ENCODE data around the gene PIMREG. TPM values are rescaled to one million over a fixed set of nuclear protein-coding genes. Genes with fewer than 3 reads are reported as not detected.

The PIMREG gene
- total and polyA plus RNA-seq, 4 donors: 12.1 to 23.7 (median 18.1) TPM

DNA sequence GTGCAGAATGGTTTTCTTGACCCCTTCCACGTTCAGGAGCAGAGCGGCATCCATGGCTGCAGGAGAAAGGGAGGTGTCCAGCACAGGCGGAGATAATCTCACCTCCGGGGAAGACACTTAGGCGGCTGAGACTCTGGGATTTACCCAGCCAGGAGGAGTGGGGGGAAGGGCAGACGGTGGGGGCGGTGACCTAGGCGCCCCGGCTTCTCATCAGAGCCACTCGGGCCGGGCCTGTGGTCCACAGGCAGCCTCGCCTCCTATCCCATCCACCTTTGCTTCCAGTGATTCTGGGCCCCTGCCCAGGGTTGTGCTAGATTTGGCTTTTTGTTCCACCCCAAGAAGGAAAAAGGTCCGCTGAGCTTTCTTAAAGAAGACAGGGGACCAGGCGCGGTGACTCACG, 9.2 kb upstream of the PIMREG start, which contains the start of gene AIPL1:
AIPL1 (minus strand) TSS at position 71 of the 400 bp plus-strand sequence; CDS start at position 54, 17 bp downstream.
- Histone ChIP-seq H3K9me3 (ENCODE audit: control insufficient read depth, insufficient read depth, low read length) (no peaks in the 10 kb centered on the region), H3K36me3 (ENCODE audit: control insufficient read depth, insufficient read depth, low read length) (no peaks in the 10 kb centered on the region), H3K4me3 (ENCODE audit: low read depth, low read length) (no peak within 1 kb of the TSS), H3K4me1 (ENCODE audit: control insufficient read depth, insufficient read depth, low read length) (peaks cover 14% of the 10 kb centered on the region), H3K27ac (ENCODE audit: low read depth, low read length) (no peak within 1 kb of the TSS), H3K27me3 (ENCODE audit: control insufficient read depth, insufficient read depth, low read length) (no peaks in the 10 kb centered on the region)
- 77% methylated on average over 10 of the region's 16 CpGs for WGBS (ENCODE audit: insufficient coverage)
- DNase-seq (ENCODE audit: low read depth in 4 of 6, low spot score in 6 of 6): no peak

DNA sequence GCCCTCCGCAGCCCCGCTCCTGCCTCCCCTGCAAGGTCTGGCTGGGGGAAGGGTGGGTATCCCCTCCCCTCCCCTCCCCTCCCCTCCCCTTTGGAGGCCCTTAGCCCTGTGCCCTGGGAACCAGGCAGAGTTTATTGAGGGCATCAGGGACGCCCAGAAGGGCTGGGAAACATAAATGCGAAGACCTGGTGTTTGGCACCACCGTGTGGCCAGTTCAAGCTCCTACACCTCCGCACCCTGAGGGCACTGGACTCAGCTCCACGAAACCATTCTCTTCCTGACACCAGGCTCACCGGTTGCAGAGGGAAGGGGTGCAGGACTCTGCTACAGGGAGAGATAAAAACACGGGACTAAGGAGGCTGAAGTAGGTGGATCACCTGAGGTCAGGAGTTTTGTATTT, 8.3 kb upstream of the PIMREG start:
- Histone ChIP-seq H3K27me3 (ENCODE audit: control insufficient read depth, insufficient read depth, low read length) (no peaks in the 10 kb centered on the region), H3K9me3 (ENCODE audit: control insufficient read depth, insufficient read depth, low read length) (no peaks in the 10 kb centered on the region), H3K4me3 (ENCODE audit: low read depth, low read length) (no peak overlapping the region), H3K4me1 (ENCODE audit: control insufficient read depth, insufficient read depth, low read length) (peaks cover 14% of the 10 kb centered on the region), H3K36me3 (ENCODE audit: control insufficient read depth, insufficient read depth, low read length) (no peaks in the 10 kb centered on the region), H3K27ac (ENCODE audit: low read depth, low read length) (no peak overlapping the region)
- DNase-seq (ENCODE audit: low read depth in 4 of 6, low spot score in 6 of 6): peak in 3 of 6 donors; percentile 40 to 91 (median 82)
- WGBS (ENCODE audit: insufficient coverage): 6% methylated on average over 3 of the region's 9 CpGs

DNA sequence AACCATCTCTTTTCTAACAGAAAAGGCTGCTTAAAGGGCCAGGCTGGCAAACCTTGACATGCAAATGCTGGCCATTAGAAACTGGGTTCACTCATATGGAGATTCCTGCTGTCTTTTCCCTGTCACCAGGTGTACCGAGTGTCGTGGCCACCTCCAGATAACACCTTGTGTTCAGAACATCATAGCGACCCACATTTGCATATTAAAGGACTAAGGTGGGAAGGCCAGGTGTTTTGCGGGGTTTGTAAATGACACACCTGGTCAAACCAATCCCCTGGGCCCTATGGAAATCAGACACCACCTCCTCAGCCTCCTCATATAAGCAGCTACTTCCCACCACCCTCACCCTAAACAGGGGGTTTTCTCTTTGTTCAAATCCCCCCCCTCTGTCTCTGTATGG, 6.8 kb upstream of the PIMREG start:
- no peaks in the 10 kb centered on the region for H3K9me3 ChIP-seq (ENCODE audit: control insufficient read depth, insufficient read depth, low read length)
- no peaks in the 10 kb centered on the region for H3K27me3 ChIP-seq (ENCODE audit: control insufficient read depth, insufficient read depth, low read length)
- no peak for DNase-seq (ENCODE audit: low read depth in 4 of 6, low spot score in 6 of 6)
- peaks cover 14% of the 10 kb centered on the region for H3K4me1 ChIP-seq (ENCODE audit: control insufficient read depth, insufficient read depth, low read length)
- H3K36me3 ChIP-seq (ENCODE audit: control insufficient read depth, insufficient read depth, low read length): no peaks in the 10 kb centered on the region
- H3K27ac ChIP-seq (ENCODE audit: low read depth, low read length): no peak overlapping the region
- WGBS (ENCODE audit: insufficient coverage): no CpG with 5 or more reads among the region's 4 CpGs
- H3K4me3 ChIP-seq (ENCODE audit: low read depth, low read length): no peak overlapping the region

DNA sequence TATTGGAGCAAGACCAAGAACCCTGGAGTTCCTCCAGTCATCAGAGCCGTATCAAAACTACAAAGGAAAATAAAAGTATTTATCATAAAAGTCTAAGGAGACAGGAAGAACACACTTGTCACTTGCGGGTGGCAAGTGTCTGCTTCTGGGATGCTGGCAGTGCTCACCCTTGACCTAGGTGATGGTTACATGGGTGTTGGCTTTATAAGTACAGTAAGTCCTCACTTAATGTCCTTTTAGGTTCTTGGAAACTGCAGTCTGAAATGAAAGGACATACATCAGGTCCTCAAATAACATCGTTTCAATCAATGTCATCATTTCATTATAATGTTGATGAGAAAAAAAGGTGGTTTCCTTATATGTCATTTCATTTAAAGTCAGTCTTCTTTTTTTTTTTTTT, 6.3 kb upstream of the PIMREG start:
- Histone ChIP-seq H3K27me3 (ENCODE audit: control insufficient read depth, insufficient read depth, low read length) (no peaks in the 10 kb centered on the region), H3K9me3 (ENCODE audit: control insufficient read depth, insufficient read depth, low read length) (no peaks in the 10 kb centered on the region), H3K4me1 (ENCODE audit: control insufficient read depth, insufficient read depth, low read length) (peaks cover 14% of the 10 kb centered on the region), H3K36me3 (ENCODE audit: control insufficient read depth, insufficient read depth, low read length) (no peaks in the 10 kb centered on the region), H3K27ac (ENCODE audit: low read depth, low read length) (no peak overlapping the region), H3K4me3 (ENCODE audit: low read depth, low read length) (no peak overlapping the region)
- no CpG with 5 or more reads among the region's 3 CpGs for whole genome bisulfite sequencing (ENCODE audit: insufficient coverage)
- no peak for DNase-seq (ENCODE audit: low read depth in 4 of 6, low spot score in 6 of 6)

DNA sequence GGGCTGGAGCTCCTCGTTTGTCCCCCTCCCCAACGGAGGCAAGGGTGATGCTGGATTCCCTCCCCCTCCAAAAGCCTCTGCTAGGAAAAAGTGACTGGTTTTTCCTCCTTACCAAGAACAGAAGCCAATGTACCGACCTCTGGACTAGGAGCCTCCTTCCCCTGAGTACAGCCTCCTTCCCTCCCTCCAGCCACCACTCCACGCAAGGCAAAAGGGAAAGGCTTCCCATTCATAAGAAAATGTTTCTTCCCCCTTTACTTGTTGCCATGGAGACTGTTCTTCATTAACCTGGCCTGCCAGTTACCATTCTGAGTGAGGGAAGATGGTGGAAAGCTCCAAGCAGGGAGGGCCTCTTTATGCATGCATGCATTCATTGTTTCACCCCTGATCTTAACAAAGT, 4.3 kb upstream of the PIMREG start:
- H3K4me1 ChIP-seq (ENCODE audit: control insufficient read depth, insufficient read depth, low read length): peaks cover 26% of the 10 kb centered on the region
- peaks cover 1% of the 10 kb centered on the region for H3K36me3 ChIP-seq (ENCODE audit: control insufficient read depth, insufficient read depth, low read length)
- DNase-seq (ENCODE audit: low read depth in 4 of 6, low spot score in 6 of 6): peak in 3 of 6 donors; percentile 28 to 85 (median 74)
- H3K27me3 ChIP-seq (ENCODE audit: control insufficient read depth, insufficient read depth, low read length): no peaks in the 10 kb centered on the region
- H3K27ac ChIP-seq (ENCODE audit: low read depth, low read length): no peak overlapping the region
- H3K9me3 ChIP-seq (ENCODE audit: control insufficient read depth, insufficient read depth, low read length): no peaks in the 10 kb centered on the region
- WGBS (ENCODE audit: insufficient coverage): 21% methylated on average over 4 of the region's 4 CpGs
- no peak overlapping the region for H3K4me3 ChIP-seq (ENCODE audit: low read depth, low read length)

DNA sequence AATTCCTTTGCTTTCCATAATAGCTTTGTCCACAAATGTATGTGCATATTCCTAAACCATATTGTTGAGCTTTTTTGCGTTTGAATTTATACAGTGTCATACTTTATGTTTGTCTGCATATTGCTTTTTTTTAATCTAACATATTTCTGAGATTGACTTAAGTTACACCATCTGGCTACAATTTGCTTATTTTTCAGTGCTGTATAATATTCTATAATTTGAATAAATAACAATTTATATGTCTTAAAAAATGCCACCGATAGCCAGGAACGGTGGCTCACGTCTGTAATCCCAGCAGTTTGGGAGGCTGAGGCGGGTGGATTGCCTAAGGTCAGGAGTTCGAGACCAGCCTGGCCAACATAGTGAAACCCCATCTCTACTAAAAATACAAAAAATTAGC, 1.5 kb upstream of the PIMREG start:
- Histone ChIP-seq H3K27me3 (ENCODE audit: control insufficient read depth, insufficient read depth, low read length) (no peaks in the 10 kb centered on the region), H3K4me3 (ENCODE audit: low read depth, low read length) (no peak overlapping the region), H3K4me1 (ENCODE audit: control insufficient read depth, insufficient read depth, low read length) (peaks cover 23% of the 10 kb centered on the region), H3K9me3 (ENCODE audit: control insufficient read depth, insufficient read depth, low read length) (no peaks in the 10 kb centered on the region), H3K36me3 (ENCODE audit: control insufficient read depth, insufficient read depth, low read length) (peaks cover 13% of the 10 kb centered on the region), H3K27ac (ENCODE audit: low read depth, low read length) (no peak overlapping the region)
- no peak for DNase-seq (ENCODE audit: low read depth in 4 of 6, low spot score in 6 of 6)
- no CpG with 5 or more reads among the region's 6 CpGs for WGBS (ENCODE audit: insufficient coverage)

DNA sequence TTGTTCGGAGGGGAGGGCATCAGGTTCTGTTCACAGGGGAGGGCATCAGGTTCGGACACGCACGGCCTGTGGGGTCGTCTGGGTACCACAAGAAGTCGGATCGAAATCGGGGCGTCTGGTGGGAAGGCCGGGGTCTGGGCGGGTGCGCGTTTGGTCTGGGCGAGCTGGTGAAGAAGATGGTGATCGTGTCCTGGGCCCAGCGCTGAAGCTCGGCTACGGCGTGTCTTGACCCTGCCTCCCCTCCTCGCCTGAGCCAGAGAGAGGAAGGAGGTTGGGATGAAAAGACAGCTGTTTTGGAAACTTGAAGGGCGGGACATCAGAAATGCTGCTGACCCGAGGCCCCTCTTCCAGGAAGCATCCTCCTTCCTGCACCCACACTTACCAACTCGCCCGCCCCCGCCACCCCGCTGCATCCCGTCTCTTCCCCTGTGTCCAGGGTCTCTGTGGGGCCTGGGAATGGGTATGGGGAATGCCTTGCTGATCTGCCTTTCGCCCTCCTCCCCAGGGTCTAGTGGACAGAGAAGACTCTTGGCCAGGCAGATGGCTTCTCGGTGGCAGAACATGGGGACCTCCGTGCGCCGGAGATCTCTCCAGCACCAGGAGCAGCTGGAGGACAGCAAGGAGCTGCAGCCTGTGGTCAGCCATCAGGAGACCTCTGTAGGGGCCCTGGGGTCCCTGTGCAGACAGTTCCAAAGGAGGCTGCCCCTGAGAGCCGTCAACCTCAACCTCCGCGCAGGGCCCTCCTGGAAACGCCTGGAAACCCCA, 498 bp downstream of the PIMREG start:
- DNase-seq (ENCODE audit: low read depth in 4 of 6, low spot score in 6 of 6): no peak
- Histone ChIP-seq H3K4me1 (ENCODE audit: control insufficient read depth, insufficient read depth, low read length) (peaks cover 19% of the 10 kb centered on the region), H3K27ac (ENCODE audit: low read depth, low read length) (no peak overlapping the region), H3K36me3 (ENCODE audit: control insufficient read depth, insufficient read depth, low read length) (peaks cover 26% of the 10 kb centered on the region), H3K4me3 (ENCODE audit: low read depth, low read length) (peak overlapping the region; percentile 57), H3K27me3 (ENCODE audit: control insufficient read depth, insufficient read depth, low read length) (no peaks in the 10 kb centered on the region), H3K9me3 (ENCODE audit: control insufficient read depth, insufficient read depth, low read length) (no peaks in the 10 kb centered on the region)
- 23% methylated on average over 24 of the region's 36 CpGs for WGBS (ENCODE audit: insufficient coverage)

DNA sequence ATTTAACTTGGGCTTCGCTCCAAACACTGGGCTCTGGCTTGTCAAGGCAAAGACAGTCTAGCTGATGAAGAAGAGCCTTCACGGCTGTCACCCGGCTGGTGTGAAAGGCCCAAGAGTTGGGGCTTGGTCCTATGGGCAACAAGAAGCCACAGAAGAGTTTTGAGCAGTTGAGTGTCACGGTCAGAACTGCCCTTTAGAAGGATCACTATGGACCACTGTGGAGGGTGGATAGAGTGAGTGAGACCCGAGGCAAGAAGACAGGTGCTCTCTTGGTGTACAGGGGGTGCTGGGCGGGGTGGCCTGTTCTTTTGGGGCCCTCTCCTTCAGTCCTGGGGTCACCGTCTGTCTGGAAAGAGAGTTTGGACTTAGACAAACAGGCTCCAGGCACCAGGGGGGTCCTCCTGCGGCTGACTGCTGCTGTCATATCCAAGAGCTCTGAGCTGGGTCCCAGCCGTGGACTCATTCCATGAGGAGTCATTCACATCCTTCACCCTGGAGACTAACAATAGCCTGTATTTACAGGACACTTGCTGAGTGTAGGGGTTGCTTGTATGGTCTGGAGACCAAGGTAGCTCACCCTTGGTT, 2.4 kb downstream of the PIMREG start:
- Histone ChIP-seq H3K27me3 (ENCODE audit: control insufficient read depth, insufficient read depth, low read length) (no peaks in the 10 kb centered on the region), H3K4me1 (ENCODE audit: control insufficient read depth, insufficient read depth, low read length) (peaks cover 15% of the 10 kb centered on the region), H3K36me3 (ENCODE audit: control insufficient read depth, insufficient read depth, low read length) (peaks cover 30% of the 10 kb centered on the region), H3K4me3 (ENCODE audit: low read depth, low read length) (no peak overlapping the region), H3K27ac (ENCODE audit: low read depth, low read length) (no peak overlapping the region), H3K9me3 (ENCODE audit: control insufficient read depth, insufficient read depth, low read length) (no peaks in the 10 kb centered on the region)
- 87% methylated on average over 8 of the region's 9 CpGs for WGBS (ENCODE audit: insufficient coverage)
- no peak for DNase-seq (ENCODE audit: low read depth in 4 of 6, low spot score in 6 of 6)

DNA sequence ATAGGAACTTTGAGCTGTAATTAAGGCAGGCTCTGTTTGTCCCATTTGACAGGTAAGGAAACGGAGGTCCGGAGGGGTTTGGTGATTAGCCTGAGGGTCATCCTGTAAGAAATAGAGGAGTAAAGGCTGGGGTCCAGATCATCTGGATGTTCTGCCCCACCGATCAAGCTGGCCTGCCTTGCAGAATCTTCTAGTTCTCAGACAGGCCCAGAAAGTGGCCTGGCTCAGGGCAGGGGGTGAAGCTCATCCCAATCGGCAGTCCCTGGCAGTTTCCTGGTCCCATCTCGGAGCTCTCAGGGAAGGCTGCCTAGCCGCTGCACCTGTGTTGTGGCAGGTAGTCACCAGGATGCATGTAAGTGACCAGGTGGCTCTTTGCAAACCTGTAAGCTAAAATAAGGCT, 4.2 kb downstream of the PIMREG start:
- Histone ChIP-seq H3K9me3 (ENCODE audit: control insufficient read depth, insufficient read depth, low read length) (no peaks in the 10 kb centered on the region), H3K4me1 (ENCODE audit: control insufficient read depth, insufficient read depth, low read length) (peaks cover 15% of the 10 kb centered on the region), H3K36me3 (ENCODE audit: control insufficient read depth, insufficient read depth, low read length) (peaks cover 39% of the 10 kb centered on the region), H3K4me3 (ENCODE audit: low read depth, low read length) (no peak overlapping the region), H3K27ac (ENCODE audit: low read depth, low read length) (no peak overlapping the region), H3K27me3 (ENCODE audit: control insufficient read depth, insufficient read depth, low read length) (no peaks in the 10 kb centered on the region)
- DNase-seq (ENCODE audit: low read depth in 4 of 6, low spot score in 6 of 6): no peak
- WGBS (ENCODE audit: insufficient coverage): 95% methylated on average over 6 of the region's 6 CpGs

DNA sequence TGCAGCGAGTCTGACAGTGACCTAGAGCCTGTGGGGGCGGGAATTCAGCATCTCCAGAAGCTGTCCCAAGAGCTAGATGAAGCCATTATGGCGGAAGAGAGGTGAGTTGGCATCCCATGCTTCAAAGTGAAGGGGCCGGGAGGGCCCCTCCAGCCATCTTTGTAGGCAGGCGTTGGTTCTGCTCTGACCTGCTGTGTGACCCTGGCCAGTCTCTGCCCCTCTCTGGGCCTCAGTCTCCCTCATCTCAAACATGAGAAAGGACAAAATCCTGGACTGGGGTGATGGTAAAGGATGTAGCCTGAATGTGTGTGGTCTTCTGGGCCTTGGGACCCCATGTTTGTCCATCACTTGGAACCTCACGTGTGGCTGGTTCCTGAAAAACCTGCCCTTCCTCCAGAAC, 5.1 kb downstream of the PIMREG start:
- H3K36me3 ChIP-seq (ENCODE audit: control insufficient read depth, insufficient read depth, low read length): peaks cover 42% of the 10 kb centered on the region
- no peak overlapping the region for H3K27ac ChIP-seq (ENCODE audit: low read depth, low read length)
- no peaks in the 10 kb centered on the region for H3K27me3 ChIP-seq (ENCODE audit: control insufficient read depth, insufficient read depth, low read length)
- DNase-seq (ENCODE audit: low read depth in 4 of 6, low spot score in 6 of 6): no peak
- 97% methylated on average over 6 of the region's 6 CpGs for WGBS (ENCODE audit: insufficient coverage)
- no peak overlapping the region for H3K4me3 ChIP-seq (ENCODE audit: low read depth, low read length)
- H3K9me3 ChIP-seq (ENCODE audit: control insufficient read depth, insufficient read depth, low read length): no peaks in the 10 kb centered on the region
- peaks cover 12% of the 10 kb centered on the region for H3K4me1 ChIP-seq (ENCODE audit: control insufficient read depth, insufficient read depth, low read length)

Data from spinal cord (tissue), 10 donors.